ENCODE data around the gene HIC1. TPM values are rescaled to one million over a fixed set of nuclear protein-coding genes. Genes with fewer than 3 reads are reported as not detected.
A peak's percentile ranks its signal among the peaks of the same experiment; 100 is the strongest.

HIC1 gene
- total and polyA plus RNA-seq, 9 of the 15 experiments (the other 6 are each of a cell fraction or from before 2014, with no cell fraction given): 0.01 to 2.5 (median 0.18) TPM

DNA sequence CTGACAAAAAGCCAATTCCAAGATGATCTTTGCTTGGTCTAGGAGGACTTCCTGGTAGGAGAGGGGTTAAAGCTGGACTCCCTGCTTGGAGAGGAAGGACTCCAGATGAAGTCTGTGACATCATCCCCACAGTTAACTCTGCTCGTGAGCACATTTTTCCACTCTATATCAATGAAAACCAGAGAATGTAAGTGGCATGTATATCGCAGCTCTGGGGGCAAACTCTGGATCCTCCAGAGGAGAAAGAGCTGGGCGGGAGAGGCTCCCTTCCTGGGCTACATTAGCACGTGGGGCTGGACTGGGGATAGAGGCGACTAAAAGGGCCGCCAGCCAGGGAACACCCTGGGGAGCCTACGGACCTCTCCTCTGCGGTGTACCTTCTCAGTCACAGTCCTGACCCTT is 34.1 kb downstream of the HIC1 start:
- Histone ChIP-seq H3K36me3 (ENCODE audit: control insufficient read depth, insufficient read depth, low read length) (peaks cover 10% of the 10 kb centered on the region; the same call in 1 of the 3 replicates), H3K9me1 (ENCODE audit: control insufficient read depth, insufficient read depth, low read length) (peaks cover 4% of the 10 kb centered on the region), H3K27me3 (ENCODE audit: control insufficient read depth in 2 of 2, insufficient read depth in 2 of 2, low read length in 2 of 2) (no peaks in the 10 kb centered on the region), H3K4me2 (ENCODE audit: insufficient read depth, low read length) (peak overlapping the region; percentile 38), H3K4me3 (no peak overlapping the region), H3K9me3 (replicated peaks; ENCODE audit: control insufficient read depth, insufficient read depth, low read depth, low read length) (no peaks in the 10 kb centered on the region), H2AFZ (ENCODE audit: low read depth, low read length) (peak overlapping the region; percentile 38; the same call in 1 of the 2 replicates), H3K27ac (ENCODE audit: extremely low read depth, low read depth, low read length) (peak overlapping the region; percentile 63; the same call in 2 of the 3 replicates), H3K9ac (ENCODE audit: insufficient read depth in 1 of 2, low read depth in 2 of 2, low read length in 2 of 2) (peak overlapping the region; percentile 45 to 82; a peak in 3 of 4 replicates), H3K79me2 (ENCODE audit: control insufficient read depth, insufficient read depth, low read length) (no peaks in the 10 kb centered on the region), H3K4me1 (replicated peaks in 1 of 2; ENCODE audit: control insufficient read depth in 2 of 2, insufficient read depth in 2 of 2, low read length in 2 of 2) (peaks cover 34 to 40% of the 10 kb centered on the region in 2 experiments), H4K20me1 (replicated peaks; ENCODE audit: control insufficient read depth, insufficient read depth, low read length) (no peaks in the 10 kb centered on the region; the same call in 1 of the 2 replicates)
- ChIA-PET POLR2A (interaction anchor here (0.6 to 2.7 kb wide), 4 partner anchors 9 to 218 kb away, joined by 3 to 7 read pairs (median 3); no protein-coding TSS in a partner anchor), CTCF (ENCODE audit: low intra/inter-chr PET ratio) (no interaction called here)
- DNase-seq (ENCODE audit: extremely low read depth in 1 of 4, low spot score in 3 of 4) (peak; percentile 16 to 23 (median 20)), FAIRE-seq (no peak), ATAC-seq (peak; percentile 58)
- no TSS peak for BruUV-seq (replicated peaks)
- intact Hi-C loops (cut with micrococcal nuclease): no loop called here
- 25% methylated on average over 6 of the region's 8 CpGs for WGBS (ENCODE audit: insufficient coverage, low coverage, missing lambda C conversion rate)
- in situ Hi-C loops (cut with MboI): no loop called here
- TF ChIP-seq, protein P1, sequence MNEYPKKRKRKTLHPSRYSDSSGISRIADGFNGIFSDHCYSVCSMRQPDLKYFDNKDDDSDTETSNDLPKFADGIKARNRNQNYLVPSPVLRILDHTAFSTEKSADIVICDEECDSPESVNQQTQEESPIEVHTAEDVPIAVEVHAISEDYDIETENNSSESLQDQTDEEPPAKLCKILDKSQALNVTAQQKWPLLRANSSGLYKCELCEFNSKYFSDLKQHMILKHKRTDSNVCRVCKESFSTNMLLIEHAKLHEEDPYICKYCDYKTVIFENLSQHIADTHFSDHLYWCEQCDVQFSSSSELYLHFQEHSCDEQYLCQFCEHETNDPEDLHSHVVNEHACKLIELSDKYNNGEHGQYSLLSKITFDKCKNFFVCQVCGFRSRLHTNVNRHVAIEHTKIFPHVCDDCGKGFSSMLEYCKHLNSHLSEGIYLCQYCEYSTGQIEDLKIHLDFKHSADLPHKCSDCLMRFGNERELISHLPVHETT (CRISPR knock-in tag; conservative IDR thresholded peaks at IDR 0.05 in 1 of 2, IDR thresholded peaks at IDR 0.05 in 1 of 2): 0 out of 4 replicates have a peak, but pooled peaks of 1 of the 2 experiments have one; percentile 9
- TF ChIP-seq NFIX (CRISPR knock-in tag; IDR thresholded peaks at IDR 0.05; ENCODE audit: low read depth) (no peak), ATF7 (IDR thresholded peaks at IDR 0.05) (0 out of 2 replicates have a peak, but pooled peaks have one; percentile 20), SAP30 (IDR thresholded peaks at IDR 0.05; ENCODE audit: borderline replicate concordance, insufficient read depth, low read depth, low read length, poor library complexity, severe bottlenecking) (no peak), HNRNPK (IDR thresholded peaks at IDR 0.05; ENCODE audit: low read depth, low read length, poor library complexity, severe bottlenecking) (no peak), SRF (CRISPR knock-in tag; IDR thresholded peaks at IDR 0.05) (no peak), KLF6 (CRISPR knock-in tag; IDR thresholded peaks at IDR 0.05; ENCODE audit: borderline replicate concordance) (no peak), MYC (IDR thresholded peaks at IDR 0.05; ENCODE audit: low read depth, low read length) (no peak), MYC (CRISPR knock-in tag; IDR thresholded peaks at IDR 0.05; ENCODE audit: borderline replicate concordance, low read depth) (no peak), ZNF707 (CRISPR knock-in tag; conservative IDR thresholded peaks at IDR 0.05) (no peak), PRMT5 (CRISPR knock-in tag; IDR thresholded peaks at IDR 0.05) (no peak)
- TF ChIP-seq, protein P2, sequence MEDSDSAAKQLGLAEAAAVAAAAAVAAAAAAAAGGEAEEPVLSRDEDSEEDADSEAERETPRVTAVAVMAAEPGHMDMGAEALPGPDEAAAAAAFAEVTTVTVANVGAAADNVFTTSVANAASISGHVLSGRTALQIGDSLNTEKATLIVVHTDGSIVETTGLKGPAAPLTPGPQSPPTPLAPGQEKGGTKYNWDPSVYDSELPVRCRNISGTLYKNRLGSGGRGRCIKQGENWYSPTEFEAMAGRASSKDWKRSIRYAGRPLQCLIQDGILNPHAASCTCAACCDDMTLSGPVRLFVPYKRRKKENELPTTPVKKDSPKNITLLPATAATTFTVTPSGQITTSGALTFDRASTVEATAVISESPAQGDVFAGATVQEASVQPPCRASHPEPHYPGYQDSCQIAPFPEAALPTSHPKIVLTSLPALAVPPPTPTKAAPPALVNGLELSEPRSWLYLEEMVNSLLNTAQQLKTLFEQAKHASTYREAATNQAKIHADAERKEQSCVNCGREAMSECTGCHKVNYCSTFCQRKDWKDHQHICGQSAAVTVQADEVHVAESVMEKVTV (CRISPR knock-in tag; IDR thresholded peaks at IDR 0.05): no peak
- TF ChIP-seq, protein P3, sequence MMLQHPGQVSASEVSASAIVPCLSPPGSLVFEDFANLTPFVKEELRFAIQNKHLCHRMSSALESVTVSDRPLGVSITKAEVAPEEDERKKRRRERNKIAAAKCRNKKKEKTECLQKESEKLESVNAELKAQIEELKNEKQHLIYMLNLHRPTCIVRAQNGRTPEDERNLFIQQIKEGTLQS (IDR thresholded peaks at IDR 0.05): peak; percentile 20; the same call in 1 of the 2 replicates
- TF ChIP-seq, protein P3 (CRISPR knock-in tag; conservative IDR thresholded peaks at IDR 0.05): no peak
- TF ChIP-seq, protein P4, sequence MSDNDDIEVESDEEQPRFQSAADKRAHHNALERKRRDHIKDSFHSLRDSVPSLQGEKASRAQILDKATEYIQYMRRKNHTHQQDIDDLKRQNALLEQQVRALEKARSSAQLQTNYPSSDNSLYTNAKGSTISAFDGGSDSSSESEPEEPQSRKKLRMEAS (CRISPR knock-in tag; IDR thresholded peaks at IDR 0.05): no peak
- TF ChIP-seq, protein P5, sequence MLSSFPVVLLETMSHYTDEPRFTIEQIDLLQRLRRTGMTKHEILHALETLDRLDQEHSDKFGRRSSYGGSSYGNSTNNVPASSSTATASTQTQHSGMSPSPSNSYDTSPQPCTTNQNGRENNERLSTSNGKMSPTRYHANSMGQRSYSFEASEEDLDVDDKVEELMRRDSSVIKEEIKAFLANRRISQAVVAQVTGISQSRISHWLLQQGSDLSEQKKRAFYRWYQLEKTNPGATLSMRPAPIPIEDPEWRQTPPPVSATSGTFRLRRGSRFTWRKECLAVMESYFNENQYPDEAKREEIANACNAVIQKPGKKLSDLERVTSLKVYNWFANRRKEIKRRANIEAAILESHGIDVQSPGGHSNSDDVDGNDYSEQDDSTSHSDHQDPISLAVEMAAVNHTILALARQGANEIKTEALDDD (IDR thresholded peaks at IDR 0.05): no peak

All from K562 (cell line).